ENCODE data around the gene GABBR1.

GABBR1 gene

DNA sequence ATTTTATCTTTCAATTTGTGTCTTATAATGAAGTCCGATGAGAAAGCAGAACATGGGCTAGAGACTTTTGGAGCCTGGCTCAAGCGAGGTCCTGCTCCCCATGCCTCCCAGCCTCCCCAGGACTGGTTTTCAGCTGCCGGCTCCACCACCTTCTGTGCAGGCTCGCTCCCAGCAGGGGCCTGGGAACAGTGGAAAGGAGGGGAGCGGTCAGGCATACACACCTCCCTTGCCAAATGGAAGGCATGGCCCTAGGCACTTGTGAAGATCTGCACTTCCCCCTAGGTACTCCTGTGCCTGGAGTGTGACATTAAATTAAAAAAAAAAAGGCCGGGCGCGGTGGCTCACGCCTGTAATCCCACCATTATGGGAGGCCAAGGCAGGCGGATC, 19.2 kb upstream of the GABBR1 start:
- DNase-seq = no peak

DNA sequence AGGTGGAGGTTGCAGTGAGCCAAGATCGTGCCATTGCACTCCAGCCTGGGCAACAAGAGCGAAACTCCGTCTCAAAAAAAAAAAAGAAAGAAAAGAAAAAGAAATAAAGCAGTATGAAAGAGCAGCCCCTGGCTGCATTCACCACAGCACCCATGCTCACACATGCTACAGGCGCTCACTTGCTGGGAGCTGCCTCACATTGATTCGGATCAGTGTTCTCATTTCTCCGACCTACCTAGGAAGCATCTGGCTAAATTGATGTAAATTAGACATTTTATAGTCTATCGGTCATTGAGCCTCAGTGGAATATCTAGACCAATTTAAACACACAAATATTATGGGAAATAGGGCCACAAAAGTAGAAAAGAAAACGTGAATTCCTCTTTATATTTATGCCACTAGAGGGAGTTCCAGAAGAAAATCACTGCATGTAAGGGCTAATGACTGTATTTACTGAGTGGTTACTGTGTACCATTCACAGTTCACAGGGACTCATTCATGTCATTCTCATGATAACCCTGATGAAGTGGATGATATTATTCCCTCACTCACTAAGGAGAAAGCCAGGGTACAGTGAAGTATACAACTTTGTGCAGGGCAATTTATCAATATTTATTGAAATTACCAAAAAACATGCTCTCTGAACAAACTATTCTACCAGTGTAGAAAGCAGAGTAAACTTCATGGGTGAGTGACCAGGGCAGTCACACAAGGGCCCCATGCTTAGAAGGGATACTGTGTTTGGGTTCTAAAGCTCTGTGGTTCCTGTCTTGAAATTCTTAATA, 18.6 kb upstream of the GABBR1 start:
- DNase-seq = peak; percentile 47 to 72

DNA sequence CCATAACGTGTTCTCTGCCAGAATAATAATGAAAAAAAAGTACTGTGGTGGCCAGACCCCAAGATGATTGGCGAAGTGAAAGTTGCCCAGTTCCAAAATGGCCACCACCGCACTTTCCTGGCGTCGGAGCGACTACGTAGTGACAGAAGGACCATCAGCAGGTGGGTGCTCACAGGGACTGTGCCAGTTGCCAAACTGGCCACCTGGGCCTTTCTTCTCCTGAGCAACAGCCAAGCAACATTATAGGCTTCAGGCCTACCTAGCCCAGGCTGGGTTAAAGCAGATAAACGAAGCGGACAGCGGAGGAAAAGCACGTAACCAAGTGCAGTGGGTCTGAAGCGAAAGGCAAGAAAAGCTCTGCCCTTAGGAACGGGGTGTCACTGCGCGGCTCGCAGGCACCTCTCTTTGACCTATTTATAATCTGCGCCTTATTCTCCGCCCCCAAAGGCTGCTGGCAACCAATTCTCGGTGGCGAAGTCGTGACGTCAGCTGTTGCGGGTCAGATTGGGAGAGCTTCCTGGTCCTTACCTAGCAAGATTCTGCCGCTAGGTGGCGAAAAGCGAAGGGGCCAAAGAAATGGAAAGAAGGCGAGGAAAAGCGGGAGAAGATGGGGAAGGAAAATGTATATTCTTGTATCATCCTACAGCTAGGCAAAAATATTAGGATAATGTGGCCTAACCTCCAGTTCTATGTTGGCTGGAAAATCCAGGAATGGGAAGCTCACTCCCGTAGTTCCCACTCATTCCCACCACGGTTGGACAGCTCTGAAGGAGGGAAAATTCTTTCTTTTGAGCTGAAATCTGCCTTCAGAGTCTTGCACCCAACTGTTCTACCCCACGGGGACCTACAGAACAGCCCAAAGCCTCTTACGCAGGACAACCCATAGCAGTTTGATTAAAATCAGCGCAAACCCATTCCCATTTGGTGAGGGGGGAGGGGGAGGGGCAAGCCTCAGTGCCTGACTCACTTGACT, 17.0 kb upstream of the GABBR1 start:
- peak; percentile 95 for DNase-seq

DNA sequence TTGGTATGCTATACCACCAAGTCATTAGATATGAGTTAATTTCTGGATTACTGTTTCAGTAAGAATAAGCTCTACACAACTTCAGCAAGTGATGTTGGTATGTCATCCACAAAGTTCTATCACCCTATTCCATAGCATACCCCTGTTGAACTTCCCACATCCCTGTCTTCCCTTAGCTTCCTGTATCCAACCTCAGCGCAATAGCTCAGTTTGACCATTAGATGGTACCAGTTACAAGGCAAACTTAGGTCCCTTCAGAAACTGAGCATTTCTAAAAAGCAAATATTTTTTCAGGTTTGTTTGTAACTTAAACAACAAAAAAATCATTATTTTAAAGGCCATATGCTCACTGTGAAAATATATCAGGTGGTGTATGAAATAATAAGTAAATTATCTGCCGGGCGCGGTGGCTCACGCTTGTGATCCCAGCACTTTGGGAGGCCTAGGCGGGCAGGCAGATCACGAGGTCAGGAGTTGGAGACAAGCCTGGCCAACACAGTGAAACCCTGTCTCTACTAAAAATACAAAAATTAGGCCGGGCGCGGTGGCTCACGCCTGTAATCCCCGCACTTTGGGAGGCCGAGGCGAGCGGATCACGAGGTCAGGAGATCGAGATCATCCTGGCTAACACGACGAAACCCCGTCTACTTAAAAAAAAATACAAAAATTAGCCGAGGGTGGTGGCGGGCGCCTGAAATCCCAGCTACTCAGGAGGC, 15.1 kb upstream of the GABBR1 start:
- peak; percentile 35 to 57 for DNase-seq

DNA sequence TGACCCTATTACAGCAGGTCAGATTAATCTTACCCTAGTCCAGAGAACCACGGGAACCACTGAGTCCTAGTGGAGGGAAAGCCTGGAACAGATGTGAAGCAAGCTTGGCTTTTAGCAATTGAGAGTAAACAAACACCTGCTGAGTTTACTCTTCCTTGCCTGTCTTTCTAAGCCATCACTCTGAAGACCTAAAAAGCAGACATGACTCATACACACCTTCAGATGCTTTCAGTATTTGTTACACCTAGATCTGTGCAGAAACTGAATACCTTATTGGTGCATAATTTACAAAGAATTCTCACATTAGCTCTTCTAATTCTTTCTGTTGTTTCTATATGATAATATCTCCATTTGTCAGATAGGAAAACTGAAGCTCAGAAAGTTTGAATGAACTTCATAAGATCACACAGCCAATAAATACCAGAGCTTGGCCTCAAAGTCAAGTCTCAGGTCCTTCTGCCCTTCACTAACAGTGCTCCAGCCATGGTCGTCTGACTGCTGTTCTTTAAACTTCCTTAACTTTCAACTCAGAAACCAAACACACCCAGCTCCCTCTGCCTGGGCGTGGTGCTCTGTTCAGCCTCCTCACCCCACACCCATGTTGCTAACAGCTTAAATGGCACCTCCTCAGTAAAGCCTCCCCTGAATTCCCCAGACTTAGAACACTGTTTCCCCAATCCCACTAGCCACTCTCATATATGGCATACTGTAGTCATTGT, 8.6 kb upstream of the GABBR1 start:
- DNase-seq = no peak

DNA sequence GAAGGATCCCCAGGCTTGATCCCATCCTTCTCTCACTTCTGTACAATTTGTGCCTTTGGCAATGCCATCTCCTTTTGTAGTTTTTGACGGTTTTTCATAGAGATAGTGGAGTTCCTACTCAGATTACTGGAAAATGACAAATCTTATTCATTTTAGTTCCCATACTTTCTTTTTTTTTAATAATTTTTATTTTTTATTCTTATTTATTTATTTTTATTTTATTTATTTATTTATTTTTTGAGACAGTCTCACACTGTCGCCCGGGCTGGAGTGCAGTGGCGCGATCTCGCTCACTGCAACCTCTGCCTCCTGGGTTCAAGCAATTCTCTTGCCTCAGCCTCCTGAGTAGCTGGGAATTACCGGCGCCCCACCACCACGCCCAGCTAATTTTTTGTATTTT, 4.3 kb upstream of the GABBR1 start:
- no peak for DNase-seq

DNA sequence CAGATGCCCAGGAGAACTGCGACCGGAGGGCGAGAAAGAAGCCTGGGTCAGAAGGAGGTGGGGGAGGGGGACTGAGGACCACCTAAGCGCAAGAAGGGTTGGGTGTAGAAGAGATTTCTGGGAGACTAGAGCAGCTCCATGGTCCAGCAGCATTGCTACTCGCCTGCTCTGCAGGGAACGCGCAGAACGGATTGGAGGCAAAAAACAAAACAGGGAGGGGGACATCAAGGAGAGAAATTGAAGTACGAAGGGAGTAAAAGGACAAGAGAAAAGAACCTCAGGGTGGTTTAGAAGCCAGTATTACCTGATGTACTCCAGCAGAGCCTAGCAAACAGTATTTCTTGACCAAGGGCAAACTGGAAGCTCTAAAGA, 537 bp upstream of the GABBR1 start:
- no peak for DNase-seq

DNA sequence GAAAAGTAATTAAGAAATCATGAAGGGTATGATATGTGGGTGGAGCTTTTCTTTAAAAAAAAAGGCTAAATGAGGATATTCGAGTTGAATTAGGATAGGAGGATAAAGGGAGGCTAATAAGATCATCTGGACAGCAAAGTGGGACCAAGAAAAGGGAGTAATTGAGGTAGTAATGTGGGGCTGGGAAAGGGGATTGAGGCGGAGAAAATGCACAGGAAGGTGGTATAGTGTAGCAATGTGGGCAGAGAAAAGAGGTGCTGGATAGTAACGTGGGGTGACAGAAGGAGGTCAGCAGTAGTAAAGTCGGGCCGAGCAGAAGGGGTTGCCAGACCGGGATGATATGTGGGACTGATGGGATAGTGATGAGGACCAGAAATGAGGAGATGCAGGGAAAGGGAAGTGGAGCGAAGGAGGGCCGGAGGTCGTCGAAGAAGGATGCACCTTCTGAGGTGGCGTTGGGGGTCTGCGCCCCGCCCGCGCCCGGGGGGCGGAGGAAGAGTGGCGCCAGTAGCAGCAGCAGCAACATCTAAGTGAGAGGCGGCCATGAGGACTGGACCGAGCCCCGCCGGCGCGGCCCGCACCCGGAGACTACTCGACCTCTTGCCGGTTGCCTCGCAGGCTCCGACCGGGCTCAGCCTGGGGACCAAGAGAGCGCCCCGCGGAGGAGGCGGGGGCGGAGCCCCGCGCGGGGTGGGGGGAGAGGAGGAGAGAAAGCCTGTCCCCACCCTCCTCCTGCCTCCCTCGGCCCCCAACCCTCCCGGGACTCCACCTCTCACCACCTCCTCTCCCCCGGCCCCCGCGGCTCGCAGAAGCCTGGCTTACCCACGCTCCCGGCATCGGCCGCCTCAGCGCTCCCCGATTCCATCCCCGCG, 887 bp downstream of the GABBR1 start:
- no peak for DNase-seq

DNA sequence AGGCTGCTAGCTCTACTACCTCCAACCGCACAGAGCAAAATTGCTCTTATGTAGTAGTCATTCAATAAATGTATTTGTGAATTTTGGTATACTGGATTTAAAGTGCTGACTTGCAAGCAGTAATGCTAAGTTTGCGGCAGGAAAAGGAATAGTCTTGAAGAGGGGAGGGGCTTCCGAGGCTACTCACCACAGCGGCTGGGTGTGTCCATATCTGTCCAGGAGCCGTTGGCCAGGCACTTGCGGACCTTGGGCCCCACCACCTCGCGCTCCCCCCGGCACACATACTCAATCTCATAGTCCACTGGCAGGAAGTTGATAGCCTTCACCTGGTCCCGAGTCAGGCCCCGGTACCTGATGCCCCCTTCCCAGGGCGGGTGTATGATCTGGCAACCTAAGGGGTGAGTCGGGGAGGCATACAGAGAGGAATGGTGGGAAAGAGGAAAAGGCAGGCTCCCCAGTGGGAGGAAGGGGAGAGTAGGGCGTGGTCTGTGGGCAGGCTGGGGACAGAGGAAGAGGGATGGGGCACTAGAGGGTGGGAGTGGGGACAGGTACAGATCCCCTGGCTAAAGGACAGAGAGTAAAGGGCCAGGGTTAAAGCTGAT, 1.7 kb downstream of the GABBR1 start:
- no peak for DNase-seq

DNA sequence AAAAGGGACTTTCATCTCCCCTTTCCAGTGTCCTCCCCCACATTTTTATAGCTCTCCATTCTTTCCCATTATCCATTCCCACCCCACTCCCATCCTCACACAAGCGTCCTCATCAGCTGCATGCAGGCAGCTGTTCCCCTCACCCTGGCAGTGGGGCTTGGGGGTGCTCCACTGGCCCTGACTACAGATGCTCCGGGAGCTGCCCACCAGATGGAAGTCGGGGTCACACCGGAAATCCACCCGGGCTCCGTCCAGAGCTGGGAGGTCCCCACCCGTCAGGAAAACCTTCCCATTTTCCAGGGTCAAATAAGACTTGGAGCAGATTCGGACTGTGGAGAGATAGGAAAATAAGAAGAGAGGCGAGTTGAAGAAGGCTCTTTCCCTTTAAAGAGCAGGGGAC, 2.7 kb downstream of the GABBR1 start:
- no peak for DNase-seq

DNA sequence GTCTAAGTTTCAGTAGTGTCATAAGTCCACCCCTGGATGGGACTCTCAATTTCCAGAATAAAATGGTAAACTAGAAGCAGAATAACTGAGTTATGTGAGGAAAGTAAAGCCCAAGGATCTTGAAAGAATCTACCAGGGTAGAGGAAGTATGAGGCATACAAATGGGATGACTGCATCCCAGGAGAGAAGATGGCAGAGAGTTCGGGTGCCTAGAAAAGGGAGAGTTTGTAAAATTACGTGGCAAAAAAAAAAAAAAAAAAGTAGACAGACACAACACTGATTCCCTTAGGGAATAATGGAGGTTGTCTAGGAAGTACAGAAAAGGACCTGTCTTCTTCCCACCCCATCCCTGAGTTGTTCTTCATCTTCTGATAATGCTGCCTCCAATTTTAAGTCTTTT, 3.4 kb downstream of the GABBR1 start:
- no peak for DNase-seq

DNA sequence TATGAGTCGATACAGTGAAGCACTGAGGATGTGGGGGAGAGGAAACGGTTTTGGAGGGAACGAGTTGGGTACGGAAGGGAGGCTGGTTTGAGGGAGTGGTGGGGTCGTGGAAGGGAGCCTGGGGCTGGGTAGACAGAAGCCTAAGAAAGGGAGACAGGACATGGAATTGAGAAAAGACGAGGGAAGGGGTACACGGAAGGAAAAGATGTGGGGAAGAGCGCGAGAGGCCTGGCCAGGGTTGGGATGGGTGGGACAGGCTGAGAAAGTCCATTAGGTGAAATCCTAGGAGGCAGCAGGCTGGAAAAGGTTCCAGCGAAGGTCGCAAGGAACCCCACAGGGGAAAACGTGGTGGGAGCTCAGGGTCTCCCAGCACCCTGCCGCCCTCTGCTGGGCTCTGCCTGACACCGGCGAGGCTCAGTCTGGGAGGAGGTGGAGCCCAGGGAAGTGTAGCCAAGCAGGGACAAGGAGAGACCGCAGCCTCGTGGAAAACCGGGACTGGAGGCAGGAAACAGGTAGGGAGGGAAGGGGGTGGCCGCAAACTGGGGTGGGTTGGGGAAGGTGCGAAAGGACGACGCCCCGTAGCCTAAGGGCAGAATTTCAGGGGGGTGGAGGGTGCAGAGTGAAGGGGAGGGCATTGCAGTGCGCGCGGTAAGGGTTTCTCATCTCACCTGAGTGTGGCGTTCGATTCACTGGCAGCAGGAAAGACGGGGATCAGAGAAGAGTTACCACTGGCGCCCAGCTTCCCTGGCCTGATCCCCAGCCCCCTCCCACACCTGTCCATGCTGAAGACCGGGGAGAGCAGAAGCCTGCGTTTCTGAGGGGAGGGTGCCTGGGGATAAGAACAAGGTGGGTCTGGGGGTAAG, 4.3 kb downstream of the GABBR1 start:
- peak; percentile 27 to 49 for DNase-seq

DNA sequence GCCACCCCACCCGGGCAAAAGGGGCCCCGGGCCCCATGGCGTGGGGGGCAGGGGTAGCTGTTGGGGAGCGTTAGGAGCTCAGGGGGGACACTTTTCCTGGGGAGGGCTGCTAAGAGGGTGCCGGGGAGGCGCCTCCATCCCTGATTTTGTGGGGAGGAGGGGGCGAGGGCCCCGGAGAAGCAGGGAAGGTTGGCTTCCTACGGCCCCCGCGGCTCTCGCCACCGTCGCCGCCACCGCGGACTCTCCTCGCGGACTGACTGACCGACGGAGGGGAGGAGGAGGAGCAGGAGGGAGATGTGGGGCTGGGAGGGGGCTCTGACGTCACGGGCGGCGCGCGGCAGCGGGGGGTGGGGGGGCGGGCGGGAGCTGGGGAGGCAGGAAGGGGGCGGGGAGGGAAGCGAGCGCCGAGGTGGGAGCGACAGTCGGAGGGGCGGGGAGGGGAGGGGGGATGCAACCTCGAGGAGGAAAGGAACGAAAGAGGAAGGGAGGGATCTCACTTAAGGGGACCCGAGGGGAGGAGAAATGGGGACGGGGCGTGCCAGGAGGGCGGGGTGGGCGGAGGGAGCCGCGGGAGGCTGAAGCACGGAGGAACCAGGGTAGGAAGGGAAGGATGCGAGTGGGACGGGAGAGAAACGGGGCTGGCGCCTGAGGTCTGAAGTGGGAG, 5.1 kb downstream of the GABBR1 start:
- DNase-seq = peak in 1 of 2 experiments; percentile 23

DNA sequence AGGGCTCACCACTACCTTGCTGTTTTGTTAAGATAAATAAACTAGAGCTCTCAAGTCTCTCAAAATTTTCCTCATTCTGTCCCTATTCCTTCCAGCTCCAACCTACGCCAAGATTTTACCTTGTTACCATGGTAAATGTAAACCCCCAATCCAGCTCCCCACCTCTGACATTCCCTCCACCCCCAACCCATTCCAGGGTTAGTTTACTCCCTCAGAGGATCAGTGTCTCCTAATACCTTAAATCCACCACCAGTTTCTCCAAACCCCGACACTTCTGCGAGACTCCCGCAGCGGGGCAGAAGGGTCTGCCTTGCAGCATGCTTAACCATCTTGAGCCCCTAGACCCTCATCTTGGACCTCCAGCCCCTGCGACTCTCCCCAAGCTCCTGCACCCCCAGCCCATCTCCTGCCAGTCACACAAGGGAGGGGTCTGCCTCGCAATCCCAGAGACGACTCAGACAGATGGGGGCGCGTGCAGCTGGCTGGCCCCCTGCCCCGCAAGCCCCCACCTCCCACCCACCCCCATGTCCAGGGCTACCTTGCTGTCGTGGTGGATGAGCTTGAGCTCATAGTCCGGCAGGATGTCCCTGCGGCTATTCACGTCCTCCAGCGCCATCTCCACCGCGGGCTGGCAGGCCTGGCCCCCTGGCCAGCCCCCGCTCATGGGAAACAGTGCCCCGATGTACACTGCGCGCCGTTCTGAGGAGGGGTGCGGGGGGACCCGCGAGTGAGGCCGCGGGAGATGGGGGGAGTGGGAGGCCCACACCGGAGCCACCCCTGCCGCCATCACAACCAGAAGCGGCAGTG, 5.8 kb downstream of the GABBR1 start:
- DNase-seq = no peak

DNA sequence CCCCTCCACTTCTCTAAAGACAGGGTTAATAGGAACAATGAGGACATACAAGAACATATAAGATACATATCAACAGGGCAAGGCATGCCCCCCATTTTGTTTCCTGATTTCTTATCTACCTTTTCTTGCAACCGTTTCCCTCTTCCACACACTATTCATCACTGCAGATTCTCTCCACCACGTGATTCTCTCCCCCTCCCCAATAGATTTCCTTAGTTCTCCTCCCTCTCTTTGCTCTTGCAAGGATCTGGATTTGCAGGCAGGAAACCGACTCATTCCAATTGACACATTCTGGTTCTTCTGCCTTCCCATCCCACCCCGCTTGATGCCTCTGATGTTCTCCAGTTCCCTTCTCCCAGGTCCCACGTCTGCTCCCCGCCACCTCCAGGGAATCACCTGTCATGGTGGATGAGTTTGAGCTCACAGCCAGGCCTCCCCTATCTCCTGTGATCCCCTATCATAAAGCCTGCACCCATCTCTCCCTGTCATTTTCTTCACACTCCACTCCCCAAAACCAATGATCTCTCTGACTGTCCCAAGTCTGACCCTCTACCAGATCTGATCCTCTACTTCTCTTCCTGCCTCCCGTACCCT, 7.5 kb downstream of the GABBR1 start:
- no peak for DNase-seq

DNA sequence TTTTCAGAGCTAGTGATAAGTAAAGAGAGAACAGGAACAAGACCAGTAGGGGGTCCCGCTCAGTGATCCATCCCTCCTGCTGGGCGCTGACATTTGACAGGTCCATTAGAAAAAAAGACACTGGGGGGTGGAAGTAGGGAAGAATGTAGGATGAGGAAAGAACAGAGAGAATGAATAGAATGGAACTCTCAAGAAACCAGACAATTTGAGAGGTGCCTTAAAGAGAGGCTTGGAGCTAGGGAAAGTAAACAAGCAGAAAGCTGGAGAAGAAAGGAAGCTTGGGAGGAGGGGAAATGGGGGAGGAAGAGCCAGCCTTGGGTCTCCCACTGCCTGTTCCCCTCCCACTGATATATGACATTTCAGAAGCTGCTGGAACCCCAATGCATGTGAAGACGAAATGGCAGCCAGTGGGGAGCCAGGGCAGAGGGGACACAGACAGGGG, 8.4 kb downstream of the GABBR1 start:
- no peak for DNase-seq

DNA sequence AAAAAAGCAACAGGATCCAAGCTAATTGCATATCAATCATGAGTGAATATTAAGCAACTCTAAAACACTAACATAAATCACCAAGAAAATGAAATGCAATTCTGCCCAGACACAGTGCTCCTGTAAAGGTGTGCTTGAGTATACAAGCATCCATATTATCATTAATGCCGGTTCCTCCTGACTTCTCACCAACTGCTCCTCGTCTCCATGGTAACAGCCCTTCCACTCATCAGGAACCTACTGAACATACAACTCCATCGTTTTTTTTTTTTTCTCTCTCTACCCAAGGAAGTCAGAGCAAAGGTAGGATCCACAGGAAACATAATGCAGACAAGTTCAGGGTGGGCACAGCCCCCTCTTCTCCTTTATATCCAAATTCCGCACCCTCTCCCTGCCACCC, 12.4 kb downstream of the GABBR1 start:
- DNase-seq = no peak

DNA sequence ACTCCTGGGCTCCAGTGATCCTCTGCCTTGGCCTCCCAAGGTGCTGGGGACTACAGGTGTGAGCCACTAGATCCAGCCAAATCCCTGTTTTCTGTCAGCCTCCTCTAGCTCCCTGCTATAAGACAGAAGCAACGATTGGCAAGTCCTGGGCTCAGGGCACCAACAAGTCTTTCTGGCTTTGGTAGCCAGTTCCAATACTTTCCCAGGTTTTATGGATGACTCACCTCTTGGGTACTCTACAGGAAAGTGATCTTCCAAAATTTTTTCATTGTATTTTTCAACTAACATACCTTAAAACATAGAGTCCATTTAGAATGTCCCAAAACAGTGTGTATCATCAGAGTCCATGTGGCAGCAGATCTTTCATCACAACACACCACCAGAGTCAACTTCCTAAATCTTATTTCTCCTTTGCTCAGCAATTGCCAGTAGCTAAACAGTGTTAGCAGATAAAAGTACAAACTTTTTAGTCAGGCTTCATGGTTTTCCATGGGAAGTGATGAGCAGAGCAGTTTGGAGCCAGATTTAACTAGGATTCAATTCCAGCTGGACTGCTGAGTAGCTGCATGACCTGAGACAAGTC, 13.3 kb downstream of the GABBR1 start:
- DNase-seq = no peak

Data from Kasumi-1 (cell line).